ENCODE results near the gene CNKSR3.

CNKSR3 gene

DNA sequence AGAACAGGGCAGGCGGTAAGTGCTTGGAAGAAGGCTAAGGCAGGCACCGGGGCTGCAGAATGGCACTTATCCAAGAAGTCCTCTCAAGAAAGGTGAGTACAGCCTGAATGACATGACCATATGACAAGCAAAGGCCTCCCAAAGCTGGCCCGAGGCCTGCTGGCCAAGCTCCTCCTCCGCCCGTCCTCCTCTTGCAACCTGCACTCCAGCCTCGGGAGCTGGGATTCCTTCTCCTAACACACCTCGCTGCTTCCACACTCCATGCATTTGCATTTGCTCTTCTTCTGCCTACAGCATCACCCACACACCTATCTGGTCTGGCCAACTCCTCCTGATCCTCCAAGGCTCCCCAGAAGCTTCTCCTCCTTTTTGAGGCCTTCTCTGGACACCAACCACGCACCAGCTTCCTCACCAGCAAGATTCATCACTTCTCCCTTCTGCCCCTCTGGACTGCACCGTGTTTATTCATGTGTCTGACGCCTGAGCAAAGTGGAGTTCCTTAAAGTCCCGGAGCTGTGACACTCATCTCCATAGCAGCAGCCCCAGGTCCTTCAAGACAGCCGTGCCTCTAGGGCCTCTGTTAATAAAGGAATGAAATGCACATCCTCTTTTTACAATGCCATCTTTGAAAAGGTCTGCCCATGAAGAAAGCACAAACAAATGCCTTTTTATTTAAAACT, 32.3 kb downstream of the CNKSR3 start:
- no peak for DNase-seq

DNA sequence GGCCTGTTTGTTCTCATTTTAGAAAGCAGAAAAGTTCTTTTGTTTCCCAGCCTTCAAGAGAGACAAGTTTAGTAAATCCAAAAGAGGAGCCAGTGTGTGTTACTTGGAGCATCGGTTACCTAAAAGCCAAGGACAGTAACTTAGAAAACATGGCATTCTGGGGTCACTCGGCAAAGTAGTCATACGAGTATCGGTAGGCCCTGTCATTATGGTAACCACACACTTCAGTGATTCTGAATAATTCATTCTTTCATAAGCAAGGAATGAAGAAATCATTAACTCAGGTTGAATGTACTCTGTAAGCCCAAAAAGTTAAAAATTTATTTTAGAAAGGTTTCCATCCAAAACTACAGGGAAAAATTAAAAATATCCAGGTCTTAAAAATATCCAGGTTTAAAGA, 34.0 kb downstream of the CNKSR3 start:
- no peak for DNase-seq

DNA sequence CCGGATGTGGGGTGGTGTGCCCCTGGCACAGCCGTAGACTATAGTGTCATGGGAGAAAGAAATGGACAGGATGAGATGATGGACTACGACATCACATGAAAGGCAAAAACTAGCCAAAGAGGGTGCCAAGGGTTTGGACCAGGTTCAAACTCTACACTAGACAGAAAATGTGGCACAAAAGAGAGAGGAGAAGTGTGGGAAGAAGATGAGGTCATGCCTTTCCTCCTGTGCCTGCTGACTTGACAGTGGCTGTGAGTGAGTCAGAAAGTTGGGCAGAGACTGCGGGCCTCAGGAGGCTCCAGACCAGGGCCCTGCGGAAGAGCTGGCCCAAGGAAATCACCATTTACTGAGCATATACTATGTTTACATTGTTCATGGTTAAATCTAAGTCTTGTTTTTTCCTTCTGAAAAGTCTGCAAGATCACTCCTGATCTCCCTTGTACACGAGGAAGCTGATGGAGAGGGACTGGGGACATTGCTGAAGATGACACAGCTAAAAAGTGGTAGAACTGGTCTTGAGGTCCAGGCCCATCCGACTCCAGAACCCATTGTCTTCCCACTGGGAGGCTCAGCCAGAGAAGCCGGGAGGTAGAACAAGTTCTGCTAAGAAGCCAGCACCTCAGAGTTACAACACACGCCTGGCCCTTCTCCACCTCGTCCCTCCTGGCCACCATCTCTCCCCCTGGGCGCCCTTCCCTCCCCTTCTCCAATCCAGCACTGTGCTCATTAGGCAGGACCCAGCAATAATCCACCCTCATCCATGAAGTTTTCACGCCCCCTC, 35.6 kb downstream of the CNKSR3 start:
- no peak for DNase-seq

DNA sequence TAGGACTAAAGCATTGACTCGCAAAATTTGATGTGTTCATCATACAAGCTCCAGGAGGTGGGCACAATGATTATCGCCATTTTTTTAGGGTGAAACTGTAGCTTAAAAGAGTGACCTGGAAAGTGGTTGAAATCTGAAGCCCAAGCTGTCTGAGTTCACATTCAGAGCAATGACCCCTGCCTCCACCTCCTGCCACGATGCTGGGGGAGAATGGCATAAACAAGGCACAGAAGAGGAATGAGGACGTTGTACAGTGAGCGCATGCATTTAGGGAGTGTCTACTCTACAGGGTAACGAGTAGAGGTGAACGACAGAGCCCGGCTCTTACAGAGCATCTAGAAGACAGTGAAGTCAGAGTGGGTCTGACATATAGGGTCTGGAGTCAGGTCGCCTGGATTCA, 37.2 kb downstream of the CNKSR3 start:
- no peak for DNase-seq

GRCh38 chr6:154471609-154472362, 38.7 kb downstream of the CNKSR3 start:
- no peak for DNase-seq

GRCh38 chr6:154469306-154469935, 41.1 kb downstream of the CNKSR3 start:
- no peak for DNase-seq

GRCh38 chr6:154468760-154469159, 41.7 kb downstream of the CNKSR3 start:
- no peak for DNase-seq

DNA sequence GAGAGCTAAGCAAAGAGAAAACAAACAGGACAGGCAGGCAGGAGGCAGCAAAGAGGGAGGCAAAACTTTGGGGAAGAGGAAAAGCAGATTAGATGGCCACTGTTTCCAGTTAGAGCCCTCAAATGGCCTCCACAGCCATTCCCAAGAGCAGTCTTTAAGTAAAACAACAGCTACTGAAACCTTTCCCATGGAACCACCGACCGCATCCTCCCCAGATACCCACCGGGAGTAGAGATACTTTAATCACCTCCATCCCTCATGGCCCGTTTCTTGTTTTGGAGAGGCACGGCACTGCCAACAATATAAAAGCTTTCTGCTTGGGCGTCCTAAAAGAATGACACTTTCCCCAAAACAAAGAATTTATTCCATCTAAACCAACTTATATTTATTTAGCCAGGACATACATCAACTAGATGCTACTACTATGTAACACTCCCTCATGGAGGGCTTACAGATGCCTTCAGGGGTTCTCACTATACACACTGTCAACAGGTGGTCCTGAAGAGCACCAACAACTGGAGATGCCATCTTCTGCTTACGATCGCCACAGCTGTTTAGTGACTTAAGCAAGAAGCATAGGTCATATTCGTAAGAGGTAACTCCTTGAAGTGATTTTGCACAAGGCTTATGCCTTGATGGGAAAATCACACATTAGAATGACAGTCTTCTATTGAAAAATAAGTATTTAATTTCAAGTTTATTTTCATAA, 43.4 kb downstream of the CNKSR3 start:
- no peak for DNase-seq

DNA sequence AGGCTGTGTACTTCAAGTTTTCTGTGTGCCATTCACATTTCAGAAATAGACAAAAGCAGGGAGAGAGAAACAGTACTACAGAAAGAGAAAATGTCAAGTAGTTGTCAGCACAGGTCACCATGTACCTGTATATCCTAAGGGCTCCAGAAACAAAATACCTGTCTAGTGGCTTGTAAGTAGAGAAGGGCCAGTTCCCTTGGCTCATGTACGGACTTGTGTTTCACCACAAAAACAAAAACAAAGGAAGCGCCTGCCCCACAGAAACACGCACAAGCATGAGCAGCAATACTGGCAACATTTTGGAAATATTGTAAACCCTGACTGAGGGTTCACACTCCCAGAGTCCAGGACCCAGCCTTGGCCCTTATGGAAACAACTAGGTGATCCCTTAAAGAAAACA, 44.3 kb downstream of the CNKSR3 start:
- no peak for DNase-seq

GRCh38 chr6:154463573-154464419, 46.7 kb downstream of the CNKSR3 start:
- no peak for DNase-seq

DNA sequence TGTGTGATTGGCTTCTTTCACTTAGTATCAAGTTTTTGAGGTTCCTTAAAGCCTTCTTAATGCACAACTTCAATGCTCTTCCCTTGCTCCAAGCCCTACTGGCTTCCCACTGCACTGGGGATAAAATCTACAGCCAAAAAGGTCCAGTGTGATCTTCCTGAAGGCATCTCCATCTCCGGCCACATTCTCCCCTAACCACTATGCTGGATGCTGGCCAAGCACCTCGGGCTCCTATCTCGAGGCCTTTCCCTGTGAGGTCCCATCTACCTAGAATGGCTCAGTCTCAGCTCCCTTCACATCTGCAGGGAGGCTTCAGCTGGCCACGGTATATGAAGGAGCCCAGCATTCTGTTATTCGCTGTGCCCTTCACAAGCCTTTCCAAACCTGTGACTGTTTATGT, 48.1 kb downstream of the CNKSR3 start:
- DNase-seq = no peak

DNA sequence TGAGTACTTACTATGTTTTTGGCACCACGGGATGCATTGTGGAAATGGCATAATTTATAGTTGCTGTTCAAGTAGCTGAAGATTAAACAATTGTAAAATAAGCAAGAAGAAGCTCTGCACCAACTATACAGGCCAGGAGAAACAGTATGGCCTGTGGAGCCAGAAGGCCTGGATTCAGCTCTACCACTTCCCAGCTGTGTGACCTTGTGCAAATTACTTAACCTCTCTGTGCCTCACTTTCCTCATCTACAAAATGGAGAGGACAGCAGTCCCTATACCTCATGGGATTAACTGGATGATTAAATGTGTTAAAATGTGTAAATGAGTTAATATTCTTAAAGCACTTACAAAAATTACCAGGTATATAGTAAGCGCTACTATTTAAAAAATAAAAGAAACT, 49.1 kb downstream of the CNKSR3 start:
- no peak for DNase-seq

DNA sequence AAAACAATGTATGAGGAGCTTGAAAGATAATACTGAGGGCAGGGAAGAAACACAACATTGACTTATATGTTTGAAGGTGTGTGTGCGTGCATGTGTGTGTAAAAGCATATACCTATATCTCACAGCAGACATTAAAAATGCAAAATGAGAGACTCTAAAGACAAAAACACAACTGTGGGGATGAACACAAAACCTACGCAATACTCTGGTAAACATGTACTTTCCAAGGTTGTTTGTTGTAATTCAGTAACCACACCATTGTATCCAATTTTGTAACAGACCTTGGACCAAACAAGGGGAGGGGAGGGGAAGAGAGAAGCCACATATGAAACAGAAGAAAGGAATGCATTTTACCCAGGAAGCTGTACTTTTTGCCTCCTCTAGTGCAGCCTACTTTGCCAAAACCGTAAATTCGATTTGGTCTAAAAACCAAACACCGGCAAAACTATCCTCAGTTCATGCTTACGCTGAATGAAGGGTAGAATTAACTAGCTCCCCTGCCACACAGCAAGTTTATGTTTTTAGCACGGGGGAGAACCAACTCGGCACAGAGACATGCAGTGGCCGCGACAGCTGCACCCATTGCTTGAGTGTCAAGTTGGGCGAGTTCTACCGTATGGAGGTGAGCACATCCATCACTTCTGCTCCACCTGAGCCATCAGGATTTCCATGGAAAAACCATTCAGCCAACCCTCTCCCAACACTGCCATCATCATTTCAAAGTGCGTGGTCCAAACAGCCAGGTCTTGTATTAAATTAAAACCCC, 50.0 kb downstream of the CNKSR3 start:
- no peak for DNase-seq

DNA sequence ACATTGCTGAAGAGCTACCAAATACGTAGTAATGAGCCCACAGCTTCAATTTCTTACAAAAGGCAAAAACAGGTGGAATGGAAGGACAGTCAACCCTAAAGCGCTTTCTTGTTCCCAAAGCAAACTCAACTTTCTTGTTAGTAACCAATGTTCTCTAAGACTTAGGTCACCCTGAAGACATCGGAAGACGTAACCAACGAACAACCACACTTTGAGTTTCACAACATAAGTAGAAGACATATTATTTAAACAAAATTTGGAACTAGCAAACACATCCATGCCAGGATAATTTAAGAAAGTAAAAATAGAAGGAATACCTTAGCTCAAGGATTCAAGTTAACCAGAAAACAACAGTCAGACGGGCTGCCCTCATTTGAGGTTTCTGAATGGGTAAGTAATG, 51.0 kb downstream of the CNKSR3 start:
- DNase-seq = no peak

GRCh38 chr6:154458565-154459470, 51.7 kb downstream of the CNKSR3 start:
- no peak for DNase-seq

DNA sequence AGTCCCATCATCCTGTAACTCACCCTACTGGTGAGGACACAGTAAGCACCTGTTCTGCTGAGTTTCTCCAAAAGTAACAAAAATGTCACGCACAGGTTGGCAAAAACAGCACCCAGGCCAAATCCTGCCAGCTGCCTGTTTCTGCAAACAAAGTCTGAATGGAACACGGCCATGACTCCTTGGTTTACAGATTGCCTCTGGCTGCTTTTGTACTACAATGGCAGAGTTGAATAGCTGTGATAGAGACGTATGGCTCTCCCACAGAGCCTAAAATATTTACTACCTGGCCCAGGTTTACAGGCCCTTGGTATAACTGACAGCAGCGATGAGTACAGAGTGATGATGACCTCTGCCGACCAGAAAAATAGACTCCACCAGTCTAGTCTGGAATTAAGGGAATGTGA, 52.6 kb downstream of the CNKSR3 start:
- no peak for DNase-seq

DNA sequence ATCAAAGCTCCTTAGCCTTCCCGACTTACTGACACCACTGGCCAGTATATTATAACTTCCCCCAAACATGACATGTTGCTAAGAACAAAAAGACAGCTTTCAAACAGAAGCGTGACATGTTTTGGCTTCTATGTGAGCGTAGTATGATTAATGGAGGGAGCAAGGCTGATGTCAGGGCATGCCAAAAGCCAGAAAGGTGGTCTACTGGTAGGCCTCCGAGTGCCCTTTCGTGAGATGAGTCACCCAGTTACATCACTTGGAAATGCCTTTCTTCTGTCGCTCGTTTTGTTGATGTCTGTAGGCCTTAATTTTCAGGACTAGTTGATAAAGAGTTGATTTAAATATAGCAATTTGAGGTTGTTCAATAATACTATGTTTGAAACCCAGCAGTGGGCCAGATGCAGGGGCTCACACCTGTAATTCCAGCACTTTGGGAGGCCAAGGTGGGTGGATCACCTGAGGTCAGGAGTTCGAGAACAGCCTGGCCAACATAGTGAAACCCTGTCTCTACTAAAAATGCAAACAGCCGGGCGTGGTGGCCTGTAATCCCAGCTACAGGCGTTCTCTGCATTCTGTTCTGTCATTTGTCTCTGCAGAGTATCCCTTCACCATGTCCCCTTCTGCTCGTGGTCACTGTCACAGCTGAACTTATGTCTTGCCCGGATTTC, 53.3 kb downstream of the CNKSR3 start:
- DNase-seq = no peak

- no peak for DNase-seq
These were observed 57.2 kb downstream of the CNKSR3 start for GRCh38 chr6:154453329-154453728.

GRCh38 chr6:154450498-154450897, 60.0 kb downstream of the CNKSR3 start:
- DNase-seq = no peak

Data from cerebellar nuclear complex (tissue), 1 donor.